Karpas-422 (cell line): ENCODE results near the gene TBC1D22B. TPM values are rescaled to one million over a fixed set of nuclear protein-coding genes. Genes with fewer than 3 reads are reported as not detected.
A peak's percentile ranks its signal among the peaks of the same experiment; 100 is the strongest.

Source experiments
- DNase-seq: peaks from one replicate; pipeline ENCODE4 v3.0.0-alpha.2; 2015
- H2AFZ ChIP-seq: fragments of 200-600 bp; sonication (generic); 2 replicates; pipeline ENCODE4 v1.6.1; 2014; ENCODE audit warnings: antibody characterized with exemption, low read length, mixed read lengths
- H3K27ac ChIP-seq: fragments of 200-600 bp; sonication (generic); 2 replicates; pipeline ENCODE4 v1.5.1; 2014; ENCODE audit warnings: mild to moderate bottlenecking, low read length, moderate library complexity
- H3K27me3 ChIP-seq: fragments of 200-600 bp; sonication (generic); 2 replicates; pipeline ENCODE4 v1.6.1; 2014; ENCODE audit warnings: low read length, mixed read lengths
- H3K36me3 ChIP-seq: fragments of 200-600 bp; sonication (generic); 2 replicates; pipeline ENCODE4 v1.6.1; 2014; ENCODE audit warnings: low read length, mixed read lengths; ENCODE audit not compliant: insufficient read depth
- H3K4me1 ChIP-seq: fragments of 200-600 bp; sonication (generic); 2 replicates; pipeline ENCODE4 v1.6.1; 2014; ENCODE audit warnings: mild to moderate bottlenecking, low read length, mixed read lengths
- H3K4me2 ChIP-seq: fragments of 200-600 bp; sonication (generic); 2 replicates; pipeline ENCODE4 v1.6.1; 2014; ENCODE audit warnings: low read length, low read depth, mild to moderate bottlenecking; ENCODE audit not compliant: poor library complexity, severe bottlenecking
- H3K4me3 ChIP-seq: fragments of 200-600 bp; sonication (generic); 2 replicates; pipeline ENCODE4 v1.5.1; 2014; ENCODE audit warnings: mild to moderate bottlenecking, antibody characterized with exemption, low read length, mixed read lengths
- H3K79me2 ChIP-seq: fragments of 200-600 bp; sonication (generic); 2 replicates; pipeline ENCODE4 v1.6.1; 2014; ENCODE audit warnings: mild to moderate bottlenecking, low read length, mixed read lengths
- H3K9ac ChIP-seq: fragments of 200-600 bp; sonication (generic); 2 replicates; pipeline ENCODE4 v1.6.0; 2014; ENCODE audit warnings: low read length
- H3K9me2 ChIP-seq: fragments of 200-600 bp; sonication (generic), shearing (Covaris generic); replicated peaks from 2 replicates; pipeline ENCODE4 v1.6.0; 2014; ENCODE audit warnings: mild to moderate bottlenecking, low read length, moderate library complexity; ENCODE audit not compliant: insufficient read depth
- H3K9me3 ChIP-seq: fragments of 300-700, 200-600 bp; sonication (generic); 2 replicates; pipeline ENCODE4 v1.6.1; 2014; ENCODE audit warnings: low read length, mixed read lengths
- H4K20me1 ChIP-seq: fragments of 200-600 bp; sonication (generic); 2 replicates; pipeline ENCODE4 v1.6.1; 2014; ENCODE audit warnings: mild to moderate bottlenecking, antibody characterized with exemption, low read length, low read depth; ENCODE audit not compliant: insufficient read depth
- total RNA-seq: library from RNA; depleted of rRNA; stranded (reverse); fragments of >200 nt; shearing (Covaris generic); gene quantifications from 2 replicates; pipeline ENCODE4 v1.2.3, GENCODE V29; 2014; ENCODE audit warnings: low replicate concordance

The TBC1D22B gene
- total RNA-seq, 1 experiment from 2014 or later = 9.2 TPM

DNA sequence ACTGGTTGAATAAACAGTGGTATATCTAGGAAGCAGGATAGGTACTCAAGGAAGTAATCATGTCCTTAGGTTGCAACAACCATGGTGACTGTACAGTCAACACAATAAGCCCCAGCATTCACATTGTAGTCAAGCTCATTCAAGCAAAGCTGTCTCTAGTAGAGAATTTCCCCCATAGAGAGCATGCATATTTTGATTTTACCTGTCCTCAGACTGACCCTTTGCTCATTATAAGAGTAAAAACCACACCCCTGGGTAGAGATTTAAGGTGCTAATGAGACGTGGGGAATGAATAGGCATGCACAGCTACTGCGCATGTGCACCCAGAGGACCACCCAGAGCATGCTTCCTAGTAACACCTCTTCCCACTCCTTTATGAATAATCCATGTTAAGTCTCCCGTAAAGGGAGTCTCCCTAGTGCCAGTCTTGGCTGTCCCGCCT is 90.1 kb downstream of the TBC1D22B start:
- Histone ChIP-seq H3K4me1 (no peaks in the 10 kb centered on the region), H3K36me3 (no peaks in the 10 kb centered on the region), H3K9me3 (no peaks in the 10 kb centered on the region), H3K4me3 (no peak overlapping the region), H3K27me3 (no peaks in the 10 kb centered on the region), H3K9ac (no peak overlapping the region), H3K4me2 (no peak overlapping the region), H3K79me2 (no peaks in the 10 kb centered on the region), H3K9me2 (no peaks in the 10 kb centered on the region), H3K27ac (no peak overlapping the region), H4K20me1 (no peaks in the 10 kb centered on the region), H2AFZ (no peak overlapping the region)
- DNase-seq = no peak

DNA sequence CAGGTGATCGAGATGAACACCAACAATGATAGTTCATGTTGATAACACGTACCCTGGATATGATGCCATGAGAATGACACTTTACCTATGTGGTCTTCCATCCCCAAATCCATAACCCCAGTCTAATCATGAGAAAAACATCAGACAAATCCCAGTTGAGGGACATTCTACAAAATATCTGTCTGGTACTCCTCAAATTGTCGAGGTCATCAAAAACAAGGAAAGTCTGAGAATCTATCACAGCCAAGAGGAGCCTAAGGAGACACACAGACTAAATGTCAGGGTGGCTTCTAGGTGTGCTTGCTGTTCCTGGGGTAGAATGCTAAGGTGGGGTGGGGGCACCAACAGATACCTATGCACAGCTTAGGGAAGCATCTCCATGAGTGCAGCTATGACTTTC is 93.5 kb downstream of the TBC1D22B start:
- H2AFZ ChIP-seq = no peak overlapping the region
- no peak for DNase-seq
- H3K9ac ChIP-seq = no peak overlapping the region
- H4K20me1 ChIP-seq = 0 out of 2 replicates have a peak, but pooled peaks cover 5% of the 10 kb centered on the region
- no peak overlapping the region for H3K27ac ChIP-seq
- H3K79me2 ChIP-seq = peaks cover 22% of the 10 kb centered on the region
- H3K9me2 ChIP-seq = no peaks in the 10 kb centered on the region
- no peaks in the 10 kb centered on the region for H3K36me3 ChIP-seq
- no peaks in the 10 kb centered on the region for H3K27me3 ChIP-seq
- no peak overlapping the region for H3K4me2 ChIP-seq
- H3K4me1 ChIP-seq = peaks cover 18% of the 10 kb centered on the region
- H3K4me3 ChIP-seq = no peak overlapping the region
- H3K9me3 ChIP-seq = no peaks in the 10 kb centered on the region

DNA sequence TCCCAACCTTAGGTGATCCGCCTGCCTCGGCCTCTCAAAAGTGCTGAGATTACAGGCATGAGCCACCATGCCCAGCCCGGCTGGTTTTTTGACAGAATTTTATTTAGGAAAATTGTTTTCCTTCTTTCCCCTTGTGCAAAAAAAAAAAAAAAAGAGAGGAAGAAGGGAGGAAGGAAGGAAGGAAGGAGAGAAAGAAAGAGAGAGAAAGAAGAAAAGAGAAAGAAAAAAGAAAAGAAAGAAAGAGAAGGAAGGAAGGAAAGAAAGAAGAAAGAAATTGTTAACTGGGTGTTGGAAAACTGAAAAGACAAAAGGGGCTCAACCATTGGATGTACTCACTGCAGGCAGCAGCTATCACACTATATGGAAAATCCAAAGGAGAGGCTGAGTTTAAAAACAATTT is 94.8 kb downstream of the TBC1D22B start:
- H3K9me3 ChIP-seq = no peaks in the 10 kb centered on the region
- H3K4me2 ChIP-seq = no peak overlapping the region
- DNase-seq = no peak
- H3K4me1 ChIP-seq = peaks cover 31% of the 10 kb centered on the region
- H3K27ac ChIP-seq = no peak overlapping the region
- no peak overlapping the region for H3K9ac ChIP-seq
- peaks cover 36% of the 10 kb centered on the region for H3K79me2 ChIP-seq
- no peak overlapping the region for H2AFZ ChIP-seq
- no peak overlapping the region for H3K4me3 ChIP-seq
- peaks cover 5% of the 10 kb centered on the region; the same call in 1 of the 2 replicates for H4K20me1 ChIP-seq
- H3K27me3 ChIP-seq = no peaks in the 10 kb centered on the region
- no peaks in the 10 kb centered on the region for H3K36me3 ChIP-seq
- no peaks in the 10 kb centered on the region for H3K9me2 ChIP-seq

DNA sequence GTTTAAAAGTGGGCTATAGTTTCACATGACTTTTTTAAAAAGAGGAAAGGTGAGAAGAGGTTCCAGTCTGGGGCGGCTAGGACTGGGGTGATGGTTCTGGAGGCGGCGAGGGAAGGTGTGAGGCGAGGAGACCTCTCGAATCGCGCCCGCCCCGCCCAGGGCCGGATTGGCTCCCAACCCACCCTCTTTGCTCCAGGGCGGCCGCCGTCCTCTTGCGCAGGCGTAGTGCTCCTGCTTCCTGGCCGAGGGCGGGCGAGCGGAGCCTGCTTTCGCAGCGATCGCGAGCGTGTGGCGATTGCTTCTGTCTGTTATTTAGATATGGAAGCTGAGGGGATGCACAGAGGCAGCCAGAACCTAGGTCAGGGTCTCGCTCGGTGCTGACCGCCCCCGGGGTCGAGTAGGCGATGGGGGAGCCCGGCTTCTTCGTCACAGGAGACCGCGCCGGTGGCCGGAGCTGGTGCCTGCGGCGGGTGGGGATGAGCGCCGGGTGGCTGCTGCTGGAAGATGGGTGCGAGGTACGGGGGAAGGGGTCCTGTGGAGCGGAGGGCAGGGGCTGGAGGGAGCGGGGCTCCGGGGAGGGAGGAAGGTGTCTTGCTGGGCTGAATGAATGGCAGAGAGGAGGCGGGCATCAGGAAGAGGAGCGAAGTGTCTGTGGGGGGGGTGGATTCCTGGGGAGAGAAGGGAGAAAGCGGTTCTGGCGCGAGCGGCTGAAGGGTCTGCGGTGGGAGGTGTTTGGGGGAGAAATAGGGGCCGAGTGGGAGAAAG is 96.4 kb downstream of the TBC1D22B start, which contains the start of gene RNF8:
Gene RNF8 (plus strand): TSS at position 223 of the 765 bp plus-strand sequence. CDS start 182 bp downstream, at position 405.
- H3K4me1 ChIP-seq = peaks cover 41% of the 10 kb centered on the region
- DNase-seq = peak; percentile 95

DNA sequence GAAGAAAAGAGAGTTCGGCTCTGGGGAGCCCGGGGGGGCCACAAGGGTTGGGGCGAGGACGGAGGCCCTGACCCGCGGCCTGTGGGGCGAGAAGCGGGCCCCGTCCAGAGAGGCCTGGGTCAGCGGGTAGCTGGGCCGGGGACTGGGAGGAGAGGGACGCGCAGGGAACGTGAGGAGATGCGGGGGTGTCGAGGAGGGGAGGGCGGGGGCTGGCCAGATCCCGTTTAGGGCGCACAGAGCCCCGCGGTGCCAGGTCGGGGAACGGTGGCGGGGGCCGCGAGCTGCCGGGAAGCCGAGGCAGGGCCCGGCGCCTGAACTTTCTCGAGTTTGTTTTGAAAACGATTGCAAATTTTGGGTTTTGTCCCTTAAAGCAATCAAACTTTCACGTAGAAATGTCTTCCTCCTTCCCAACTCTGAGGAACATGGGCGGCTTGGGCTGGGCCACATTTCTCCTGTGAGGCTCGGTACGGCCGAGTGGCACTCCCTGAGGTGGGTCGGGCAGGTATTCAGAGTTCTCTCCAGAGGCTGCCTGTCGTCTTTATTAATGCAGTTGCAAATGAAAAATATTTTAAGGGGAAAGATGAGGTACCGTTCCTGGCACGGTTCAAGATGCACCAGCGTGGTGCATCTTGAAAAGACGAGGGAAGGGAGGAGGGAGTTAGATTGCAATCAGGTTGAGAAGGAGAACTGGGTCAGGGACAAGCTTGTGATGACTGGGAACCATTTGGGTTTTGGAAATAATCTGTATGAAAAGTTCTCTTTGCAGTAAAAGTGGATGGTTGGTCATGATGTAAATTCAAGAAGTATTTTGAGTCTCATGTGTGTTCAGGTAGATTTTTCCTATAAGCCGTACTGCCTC is 97.2 kb downstream of the TBC1D22B start:
- DNase-seq = peak; percentile 66
- H4K20me1 ChIP-seq = peaks cover 9% of the 10 kb centered on the region; the same call in 1 of the 2 replicates
- H2AFZ ChIP-seq = peak overlapping the region; percentile 92
- peaks cover 49% of the 10 kb centered on the region for H3K4me1 ChIP-seq
- peak overlapping the region; percentile 93 for H3K9ac ChIP-seq
- H3K36me3 ChIP-seq = no peaks in the 10 kb centered on the region
- H3K27ac ChIP-seq = peak overlapping the region; percentile 47
- peak overlapping the region; percentile 93 for H3K4me3 ChIP-seq
- peaks cover 59% of the 10 kb centered on the region for H3K79me2 ChIP-seq
- H3K4me2 ChIP-seq = peak overlapping the region; percentile 88
- no peaks in the 10 kb centered on the region for H3K27me3 ChIP-seq
- no peaks in the 10 kb centered on the region for H3K9me3 ChIP-seq
- H3K9me2 ChIP-seq = no peaks in the 10 kb centered on the region

More for the DNA sequence above, 96.4 kb downstream of the TBC1D22B start, which contains the start of gene RNF8:
- Histone ChIP-seq H3K4me3 (peak within 1 kb of the TSS; percentile 93), H3K27me3 (no peaks in the 10 kb centered on the region), H3K36me3 (no peaks in the 10 kb centered on the region), H3K9me3 (no peaks in the 10 kb centered on the region), H3K9ac (peak within 1 kb of the TSS; percentile 93), H4K20me1 (peaks cover 5% of the 10 kb centered on the region; the same call in 1 of the 2 replicates), H3K9me2 (no peaks in the 10 kb centered on the region), H3K79me2 (peaks cover 51% of the 10 kb centered on the region), H2AFZ (peak within 1 kb of the TSS; percentile 100), H3K4me2 (peak within 1 kb of the TSS; percentile 88), H3K27ac (peak within 1 kb of the TSS; percentile 47)

DNA sequence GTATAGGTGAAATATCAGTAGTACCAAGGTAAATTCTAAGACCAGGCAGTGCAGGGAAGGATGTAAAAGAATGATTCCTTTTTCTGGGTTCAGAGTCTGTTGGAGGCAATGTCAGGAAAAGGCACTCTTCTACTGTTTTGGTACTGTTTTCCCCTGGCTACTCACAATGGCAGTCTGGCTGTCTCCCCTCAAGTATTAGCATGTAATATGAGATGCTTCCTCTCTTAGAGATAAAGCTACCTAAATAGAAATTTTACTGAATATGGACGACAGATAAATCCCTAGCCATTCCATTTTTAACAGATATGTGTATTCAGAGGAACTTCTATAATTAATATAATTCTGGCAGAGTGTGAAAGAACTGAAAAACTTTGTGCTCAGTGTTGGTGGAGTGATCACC is 99.7 kb downstream of the TBC1D22B start:
- peak overlapping the region; percentile 50 for H3K9ac ChIP-seq
- peaks cover 52% of the 10 kb centered on the region for H3K4me1 ChIP-seq
- peaks cover 9% of the 10 kb centered on the region; the same call in 1 of the 2 replicates for H4K20me1 ChIP-seq
- no peaks in the 10 kb centered on the region for H3K9me3 ChIP-seq
- peak overlapping the region; percentile 93 for H3K4me3 ChIP-seq
- no peaks in the 10 kb centered on the region for H3K27me3 ChIP-seq
- peaks cover 11% of the 10 kb centered on the region; the same call in 1 of the 2 replicates for H3K36me3 ChIP-seq
- peaks cover 77% of the 10 kb centered on the region for H3K79me2 ChIP-seq
- DNase-seq = peak; percentile 58
- H3K27ac ChIP-seq = peak overlapping the region; percentile 61
- no peak overlapping the region for H2AFZ ChIP-seq
- peak overlapping the region; percentile 88 for H3K4me2 ChIP-seq
- no peaks in the 10 kb centered on the region for H3K9me2 ChIP-seq

DNA sequence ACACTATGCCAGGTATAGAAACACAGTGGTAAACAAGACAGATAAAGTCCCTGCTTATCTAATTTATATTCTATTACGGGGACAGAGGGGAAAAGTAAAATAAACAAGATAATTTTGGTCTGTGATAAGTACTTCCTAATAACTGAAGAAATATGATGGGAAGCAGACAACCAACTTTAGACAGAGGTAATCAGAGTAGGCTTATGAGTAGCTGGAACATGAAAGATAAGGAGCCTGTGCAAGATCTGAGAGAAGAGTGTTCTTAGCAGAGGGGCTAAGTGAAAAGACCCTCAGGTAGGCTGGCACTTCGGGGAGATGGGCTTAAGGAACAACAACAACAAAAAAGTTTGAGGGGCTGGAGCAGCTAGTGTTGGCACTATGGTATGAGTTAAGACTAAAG is 100.3 kb downstream of the TBC1D22B start:
- Histone ChIP-seq H3K79me2 (peaks cover 83% of the 10 kb centered on the region), H3K27ac (peak overlapping the region; percentile 61), H4K20me1 (peaks cover 9% of the 10 kb centered on the region; the same call in 1 of the 2 replicates), H3K4me2 (peak overlapping the region; percentile 88), H3K9ac (no peak overlapping the region), H3K4me1 (peaks cover 52% of the 10 kb centered on the region), H3K27me3 (no peaks in the 10 kb centered on the region), H3K4me3 (peak overlapping the region; percentile 93; the same call in 1 of the 2 replicates), H3K9me3 (no peaks in the 10 kb centered on the region), H3K9me2 (no peaks in the 10 kb centered on the region), H3K36me3 (peaks cover 16% of the 10 kb centered on the region; the same call in 1 of the 2 replicates), H2AFZ (no peak overlapping the region)
- no peak for DNase-seq
